DND-41 (cell line): ENCODE data around the gene EYS.

Source experiments
- CTCF ChIP-seq: IDR thresholded peaks from 2 replicates; pipeline ENCODE4 v1.5.1; 2012; ENCODE audit warnings: borderline replicate concordance, low read length, moderate library complexity, mild to moderate bottlenecking; ENCODE audit not compliant: poor library complexity, severe bottlenecking; ENCODE audit errors: extremely low read depth
- EZH2 ChIP-seq: IDR thresholded peaks from 3 replicates; pipeline ENCODE4 v1.6.1; 2012; ENCODE audit warnings: borderline replicate concordance, low read depth, mild to moderate bottlenecking, moderate library complexity, low read length, inconsistent platforms; ENCODE audit not compliant: severe bottlenecking

DNA sequence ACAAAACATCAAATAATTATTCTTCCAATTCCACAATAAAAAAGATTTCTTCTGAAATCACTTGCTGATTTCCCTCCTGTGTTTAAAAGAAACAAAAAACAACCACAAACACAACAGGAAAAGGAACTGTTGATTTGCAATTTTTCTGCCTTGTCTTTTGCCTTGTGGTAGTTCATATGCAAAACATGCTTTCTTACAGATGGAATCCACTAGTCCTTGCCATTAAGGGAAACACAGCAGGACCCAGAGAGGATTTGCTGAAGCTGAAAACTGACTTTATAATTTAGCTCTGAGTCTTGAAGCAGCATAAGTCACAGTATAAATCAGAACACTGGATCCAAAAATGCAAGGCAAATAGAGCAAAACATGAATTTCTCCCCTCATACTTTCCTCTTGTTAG is 1742.7 kb downstream of the EYS start:
- TF ChIP-seq CTCF = no peak
- TF ChIP-seq EZH2 = no peak
